ENCODE measurements around the gene NANOS2.
A peak's percentile ranks its signal among the peaks of the same experiment; 100 is the strongest.

Gene NANOS2

GRCh38 chr19:45885556-45886426 lies 28.8 kb downstream of the NANOS2 start, which contains the start of gene IRF2BP1:
TSS of gene IRF2BP1 (minus strand) at chr19:45886141. CDS start at chr19:45885774, 367 bp downstream.
- DNase-seq = peak; percentile 95
- H3K4me3 ChIP-seq (ENCODE audit: low read length) = peak within 1 kb of the TSS; percentile 83
- H3K9me2 ChIP-seq (replicated peaks; ENCODE audit: insufficient read depth, low read length) = no peaks in the 10 kb centered on the region
- H3F3A ChIP-seq (ENCODE audit: insufficient read depth, low read length) = peaks cover 5% of the 10 kb centered on the region
- peak within 1 kb of the TSS; percentile 83 for H3K4me2 ChIP-seq (ENCODE audit: low read depth, low read length)
- H3K36me3 ChIP-seq (replicated peaks; ENCODE audit: insufficient read depth, low read length) = no peaks in the 10 kb centered on the region
- no peaks in the 10 kb centered on the region for H3K9me3 ChIP-seq (replicated peaks; ENCODE audit: insufficient read depth, low read length)
- no peaks in the 10 kb centered on the region for H3K27me3 ChIP-seq (replicated peaks; ENCODE audit: insufficient read depth, low read length)
- peak within 1 kb of the TSS; percentile 78 for H2AFZ ChIP-seq (ENCODE audit: low read length)
- H4K20me1 ChIP-seq (ENCODE audit: insufficient read depth, low read length) = no peaks in the 10 kb centered on the region
- peak within 1 kb of the TSS; percentile 50; the same call in 1 of the 2 replicates for H3K27ac ChIP-seq (ENCODE audit: low read length)
- no peak for TF ChIP-seq CTCF (IDR thresholded peaks at IDR 0.05; ENCODE audit: low read length)
- no peak for TF ChIP-seq EZH2phosphoT487 (IDR thresholded peaks at IDR 0.05; ENCODE audit: low read length)
- no peak for TF ChIP-seq EZH2 (optimal IDR thresholded peaks at IDR 0.05; ENCODE audit: low read depth, low read length)
- peaks cover 24% of the 10 kb centered on the region for H3K4me1 ChIP-seq (ENCODE audit: low read length)
- H3K9ac ChIP-seq (ENCODE audit: low read length) = peak within 1 kb of the TSS; percentile 77
- H3K79me2 ChIP-seq (ENCODE audit: low read length) = peaks cover 17% of the 10 kb centered on the region

- H3K4me3 ChIP-seq (ENCODE audit: low read length) = peak overlapping the region; percentile 83
- no peaks in the 10 kb centered on the region for H3K36me3 ChIP-seq (replicated peaks; ENCODE audit: insufficient read depth, low read length)
- H3K9ac ChIP-seq (ENCODE audit: low read length) = peak overlapping the region; percentile 77; the same call in 1 of the 2 replicates
- H4K20me1 ChIP-seq (ENCODE audit: insufficient read depth, low read length) = no peaks in the 10 kb centered on the region
- H3K79me2 ChIP-seq (ENCODE audit: low read length) = peaks cover 17% of the 10 kb centered on the region
- H3K27me3 ChIP-seq (replicated peaks; ENCODE audit: insufficient read depth, low read length) = no peaks in the 10 kb centered on the region
- TF ChIP-seq EZH2phosphoT487 (IDR thresholded peaks at IDR 0.05; ENCODE audit: low read length) (no peak), EZH2 (optimal IDR thresholded peaks at IDR 0.05; ENCODE audit: low read depth, low read length) (no peak), CTCF (IDR thresholded peaks at IDR 0.05; ENCODE audit: low read length) (no peak)
- no peaks in the 10 kb centered on the region for H3K9me2 ChIP-seq (replicated peaks; ENCODE audit: insufficient read depth, low read length)
- peaks cover 5% of the 10 kb centered on the region for H3F3A ChIP-seq (ENCODE audit: insufficient read depth, low read length)
- H3K4me1 ChIP-seq (ENCODE audit: low read length) = peaks cover 24% of the 10 kb centered on the region
- peak overlapping the region; percentile 50; the same call in 1 of the 2 replicates for H3K27ac ChIP-seq (ENCODE audit: low read length)
- H3K4me2 ChIP-seq (ENCODE audit: low read depth, low read length) = peak overlapping the region; percentile 83
- no peak for DNase-seq
- H3K9me3 ChIP-seq (replicated peaks; ENCODE audit: insufficient read depth, low read length) = no peaks in the 10 kb centered on the region
- H2AFZ ChIP-seq (ENCODE audit: low read length) = no peak overlapping the region
These were observed 29.7 kb downstream of the NANOS2 start for GRCh38 chr19:45884682-45885555.

GRCh38 chr19:45883881-45884681 lies 30.5 kb downstream of the NANOS2 start:
- H3K4me2 ChIP-seq (ENCODE audit: low read depth, low read length) = no peak overlapping the region
- H3K4me1 ChIP-seq (ENCODE audit: low read length) = peaks cover 24% of the 10 kb centered on the region
- H3K9ac ChIP-seq (ENCODE audit: low read length) = no peak overlapping the region
- DNase-seq = no peak
- no peaks in the 10 kb centered on the region for H3K36me3 ChIP-seq (replicated peaks; ENCODE audit: insufficient read depth, low read length)
- H3F3A ChIP-seq (ENCODE audit: insufficient read depth, low read length) = peaks cover 5% of the 10 kb centered on the region
- peaks cover 17% of the 10 kb centered on the region for H3K79me2 ChIP-seq (ENCODE audit: low read length)
- no peaks in the 10 kb centered on the region for H4K20me1 ChIP-seq (ENCODE audit: insufficient read depth, low read length)
- no peak overlapping the region for H3K27ac ChIP-seq (ENCODE audit: low read length)
- TF ChIP-seq EZH2phosphoT487 (IDR thresholded peaks at IDR 0.05; ENCODE audit: low read length) = no peak
- no peak for TF ChIP-seq EZH2 (optimal IDR thresholded peaks at IDR 0.05; ENCODE audit: low read depth, low read length)
- no peak for TF ChIP-seq CTCF (IDR thresholded peaks at IDR 0.05; ENCODE audit: low read length)
- no peaks in the 10 kb centered on the region for H3K9me3 ChIP-seq (replicated peaks; ENCODE audit: insufficient read depth, low read length)
- no peaks in the 10 kb centered on the region for H3K27me3 ChIP-seq (replicated peaks; ENCODE audit: insufficient read depth, low read length)
- no peak overlapping the region for H3K4me3 ChIP-seq (ENCODE audit: low read length)
- H2AFZ ChIP-seq (ENCODE audit: low read length) = no peak overlapping the region
- H3K9me2 ChIP-seq (replicated peaks; ENCODE audit: insufficient read depth, low read length) = no peaks in the 10 kb centered on the region
